Measurements from ENCODE around the gene PHLDB1.
"Not testable (repeated sequence)": the region's sequence is repeated elsewhere in the genome, so short reads cannot be mapped to it uniquely, and the experiment has no call there.

Gene PHLDB1

GRCh38 chr11:118581057-118581456, 26.4 kb upstream of the PHLDB1 start:
- H3K9me3 ChIP-seq (ENCODE audit: control insufficient read depth, low read length), result no peaks in the 10 kb centered on the region
- H3K4me3 ChIP-seq (ENCODE audit: extremely low read depth, insufficient read depth, low read length, poor library complexity, severe bottlenecking), result no peak overlapping the region
- H3K36me3 ChIP-seq (ENCODE audit: control insufficient read depth, insufficient read depth, low read length), result peaks cover 67% of the 10 kb centered on the region
- H3K27ac ChIP-seq (ENCODE audit: low read depth, low read length, severe bottlenecking), result no peak overlapping the region
- WGBS, 2 experiments (ENCODE audit: insufficient coverage in 2 of 2), result 100% methylated on average over 4 of the region's 6 CpGs
- H3K4me1 ChIP-seq (ENCODE audit: control insufficient read depth, insufficient read depth, low read length, poor library complexity, severe bottlenecking), result no peaks in the 10 kb centered on the region

- 100% methylated on average over 1 of the region's 1 CpG for WGBS, 2 experiments (ENCODE audit: insufficient coverage in 2 of 2)
- peaks cover 97% of the 10 kb centered on the region for H3K36me3 ChIP-seq (ENCODE audit: control insufficient read depth, insufficient read depth, low read length)
- no peaks in the 10 kb centered on the region for H3K9me3 ChIP-seq (ENCODE audit: control insufficient read depth, low read length)
- H3K4me3 ChIP-seq (ENCODE audit: extremely low read depth, insufficient read depth, low read length, poor library complexity, severe bottlenecking), result no peak overlapping the region
- H3K4me1 ChIP-seq (ENCODE audit: control insufficient read depth, insufficient read depth, low read length, poor library complexity, severe bottlenecking), result no peaks in the 10 kb centered on the region
- no peak overlapping the region for H3K27ac ChIP-seq (ENCODE audit: low read depth, low read length, severe bottlenecking)
Measured at GRCh38 chr11:118587952-118588351, 19.5 kb upstream of the PHLDB1 start.

GRCh38 chr11:118592616-118593367, 14.6 kb upstream of the PHLDB1 start:
- Histone ChIP-seq H3K9me3 (ENCODE audit: control insufficient read depth, low read length) (no peaks in the 10 kb centered on the region), H3K4me3 (ENCODE audit: extremely low read depth, insufficient read depth, low read length, poor library complexity, severe bottlenecking) (no peak overlapping the region), H3K27ac (ENCODE audit: low read depth, low read length, severe bottlenecking) (no peak overlapping the region), H3K4me1 (ENCODE audit: control insufficient read depth, insufficient read depth, low read length, poor library complexity, severe bottlenecking) (no peaks in the 10 kb centered on the region), H3K36me3 (ENCODE audit: control insufficient read depth, insufficient read depth, low read length) (peaks cover 96% of the 10 kb centered on the region)
- 100% methylated on average over 1 of the region's 2 CpGs for WGBS, 2 experiments (ENCODE audit: insufficient coverage in 2 of 2)

GRCh38 chr11:118594984-118595383, 12.4 kb upstream of the PHLDB1 start:
- not testable (repeated sequence) for H3K9me3 ChIP-seq (ENCODE audit: control insufficient read depth, low read length); H3K4me1 ChIP-seq (ENCODE audit: control insufficient read depth, insufficient read depth, low read length, poor library complexity, severe bottlenecking); H3K4me3 ChIP-seq (ENCODE audit: extremely low read depth, insufficient read depth, low read length, poor library complexity, severe bottlenecking); H3K27ac ChIP-seq (ENCODE audit: low read depth, low read length, severe bottlenecking)
- peaks cover 97% of the 10 kb centered on the region for H3K36me3 ChIP-seq (ENCODE audit: control insufficient read depth, insufficient read depth, low read length)
- 60 to 92% methylated on average over 2 of the region's 5 CpGs for WGBS, 2 experiments (ENCODE audit: insufficient coverage in 2 of 2)

DNA sequence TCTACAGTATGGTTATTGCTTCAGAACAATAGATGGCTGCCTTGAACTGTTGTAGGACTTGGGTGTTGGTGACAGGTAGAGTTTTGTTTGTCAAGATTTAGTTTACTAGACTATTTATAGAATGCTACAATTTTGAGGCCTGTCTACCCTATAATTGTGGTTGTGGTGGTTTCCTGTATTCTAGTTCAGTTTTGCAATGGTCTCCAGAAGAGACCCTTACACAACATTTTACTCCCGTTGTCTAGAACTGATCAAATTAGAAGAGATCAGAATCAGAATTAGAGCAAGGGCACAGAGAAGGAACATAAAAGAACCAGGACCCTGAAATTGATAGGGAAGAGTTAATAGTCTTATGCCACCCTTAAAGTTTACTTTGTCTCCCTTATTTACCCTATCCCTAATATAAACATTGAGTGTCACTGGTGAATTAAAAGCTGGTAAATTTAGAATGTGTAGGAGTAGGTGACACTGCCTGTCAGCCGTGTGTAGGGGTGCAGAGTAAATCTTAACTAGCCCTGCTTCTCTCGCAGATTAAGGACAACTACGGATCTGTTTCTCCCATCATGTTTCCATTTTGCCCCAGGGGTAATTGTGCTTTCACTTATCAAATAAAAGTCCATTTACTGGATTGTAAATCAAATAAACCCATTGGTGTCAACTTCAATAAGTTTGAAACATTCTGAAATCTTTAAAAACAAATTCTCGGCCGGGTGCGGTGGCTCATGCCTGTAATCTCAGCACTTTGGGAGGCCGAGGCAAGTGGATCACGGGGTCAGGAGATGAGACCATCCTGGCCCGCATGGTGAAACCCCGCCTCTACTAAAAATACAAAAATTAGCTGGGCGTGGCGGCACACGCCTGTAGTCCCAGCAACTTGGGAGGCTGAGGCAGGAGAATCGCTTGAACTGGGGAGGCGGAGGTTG, 10.9 kb upstream of the PHLDB1 start:
- H3K9me3 ChIP-seq (ENCODE audit: control insufficient read depth, low read length), result no peaks in the 10 kb centered on the region
- 96 to 97% methylated on average over 12 to 13 of the region's 16 CpGs for WGBS, 2 experiments (ENCODE audit: insufficient coverage in 2 of 2)
- H3K4me1 ChIP-seq (ENCODE audit: control insufficient read depth, insufficient read depth, low read length, poor library complexity, severe bottlenecking), result no peaks in the 10 kb centered on the region
- H3K4me3 ChIP-seq (ENCODE audit: extremely low read depth, insufficient read depth, low read length, poor library complexity, severe bottlenecking), result no peak overlapping the region
- H3K27ac ChIP-seq (ENCODE audit: low read depth, low read length, severe bottlenecking), result no peak overlapping the region
- peaks cover 97% of the 10 kb centered on the region for H3K36me3 ChIP-seq (ENCODE audit: control insufficient read depth, insufficient read depth, low read length)

- Histone ChIP-seq H3K36me3 (ENCODE audit: control insufficient read depth, insufficient read depth, low read length) (peaks cover 98% of the 10 kb centered on the region), H3K27ac (ENCODE audit: low read depth, low read length, severe bottlenecking) (no peak overlapping the region), H3K4me3 (ENCODE audit: extremely low read depth, insufficient read depth, low read length, poor library complexity, severe bottlenecking) (no peak overlapping the region), H3K9me3 (ENCODE audit: control insufficient read depth, low read length) (no peaks in the 10 kb centered on the region), H3K4me1 (ENCODE audit: control insufficient read depth, insufficient read depth, low read length, poor library complexity, severe bottlenecking) (no peaks in the 10 kb centered on the region)
- WGBS, 2 experiments (ENCODE audit: insufficient coverage in 2 of 2), result 96 to 98% methylated on average over 9 of the region's 9 CpGs
Measured at GRCh38 chr11:118597556-118597955, 9.9 kb upstream of the PHLDB1 start.

DNA sequence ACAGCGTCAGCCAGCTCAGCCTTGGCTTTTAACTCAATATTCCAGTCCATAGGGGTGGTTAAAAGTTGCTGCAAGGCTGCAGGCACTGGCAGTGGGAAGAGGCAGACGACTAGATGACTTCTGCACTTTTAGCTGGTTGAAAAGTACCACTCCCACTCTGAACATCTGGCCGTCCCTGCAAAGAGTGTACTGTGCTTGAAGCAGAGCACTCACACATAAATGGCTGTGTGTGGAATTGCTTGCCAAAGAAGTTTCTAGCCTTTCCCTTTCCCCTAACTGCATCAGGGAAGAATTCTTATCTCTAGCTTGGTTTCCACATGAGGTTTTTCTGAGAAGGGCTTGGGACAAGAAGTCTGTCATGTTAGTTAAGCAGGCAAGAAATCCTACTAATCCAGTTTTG, 5.1 kb upstream of the PHLDB1 start:
- WGBS, 2 experiments (ENCODE audit: insufficient coverage in 2 of 2), result 100% methylated on average over 1 to 2 of the region's 3 CpGs
- Histone ChIP-seq H3K4me1 (ENCODE audit: control insufficient read depth, insufficient read depth, low read length, poor library complexity, severe bottlenecking) (peaks cover 28% of the 10 kb centered on the region), H3K27ac (ENCODE audit: low read depth, low read length, severe bottlenecking) (no peak overlapping the region), H3K9me3 (ENCODE audit: control insufficient read depth, low read length) (no peaks in the 10 kb centered on the region), H3K36me3 (ENCODE audit: control insufficient read depth, insufficient read depth, low read length) (peaks cover 58% of the 10 kb centered on the region), H3K4me3 (ENCODE audit: extremely low read depth, insufficient read depth, low read length, poor library complexity, severe bottlenecking) (no peak overlapping the region)

DNA sequence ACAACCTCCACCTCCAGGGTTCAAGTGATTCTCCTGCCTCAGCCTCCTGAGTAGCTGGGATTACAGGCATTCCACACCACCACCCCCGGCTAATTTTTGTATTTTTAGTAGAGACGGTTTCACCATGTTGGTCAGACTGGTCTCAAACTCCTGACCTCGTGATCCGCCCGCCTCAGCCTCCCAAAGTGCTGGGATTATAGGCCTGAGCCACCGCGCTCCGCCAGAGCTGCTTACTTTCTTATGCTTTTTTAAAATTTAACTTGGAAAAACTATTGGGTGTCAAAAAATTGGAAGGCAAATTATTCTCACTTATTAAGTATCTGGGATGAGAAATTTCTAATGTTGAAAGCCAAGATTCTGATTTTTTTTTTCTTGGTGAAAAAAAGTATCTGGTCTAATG, 3.7 kb upstream of the PHLDB1 start:
- H3K9me3 ChIP-seq (ENCODE audit: control insufficient read depth, low read length); H3K27ac ChIP-seq (ENCODE audit: low read depth, low read length, severe bottlenecking); H3K4me3 ChIP-seq (ENCODE audit: extremely low read depth, insufficient read depth, low read length, poor library complexity, severe bottlenecking): not testable (repeated sequence)
- WGBS, 2 experiments (ENCODE audit: insufficient coverage in 2 of 2), result 86 to 90% methylated on average over 6 to 8 of the region's 8 CpGs
- peaks cover 45% of the 10 kb centered on the region for H3K36me3 ChIP-seq (ENCODE audit: control insufficient read depth, insufficient read depth, low read length)
- H3K4me1 ChIP-seq (ENCODE audit: control insufficient read depth, insufficient read depth, low read length, poor library complexity, severe bottlenecking), result peaks cover 30% of the 10 kb centered on the region

DNA sequence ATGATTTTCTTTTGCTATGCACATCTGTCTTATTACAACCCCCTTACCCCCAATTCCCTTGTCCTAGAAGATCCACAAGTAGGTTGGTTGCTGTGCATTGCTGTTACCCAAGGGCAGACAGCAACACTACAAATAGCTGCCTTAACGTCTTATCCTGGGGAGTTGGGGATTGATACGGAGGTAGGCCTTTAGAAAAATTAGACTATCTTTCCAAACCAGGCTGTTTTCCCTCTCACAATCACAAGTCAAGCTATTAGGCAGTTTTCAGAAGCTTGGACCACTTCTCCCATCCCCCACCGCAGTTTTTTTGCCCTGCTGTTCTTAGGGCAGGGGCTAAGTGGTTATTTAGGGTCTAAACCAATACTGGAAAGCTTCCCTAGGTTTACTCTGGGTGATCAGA, 2.8 kb upstream of the PHLDB1 start:
- Histone ChIP-seq H3K36me3 (ENCODE audit: control insufficient read depth, insufficient read depth, low read length) (peaks cover 37% of the 10 kb centered on the region), H3K9me3 (ENCODE audit: control insufficient read depth, low read length) (no peaks in the 10 kb centered on the region), H3K4me3 (ENCODE audit: extremely low read depth, insufficient read depth, low read length, poor library complexity, severe bottlenecking) (no peak overlapping the region), H3K4me1 (ENCODE audit: control insufficient read depth, insufficient read depth, low read length, poor library complexity, severe bottlenecking) (peaks cover 38% of the 10 kb centered on the region), H3K27ac (ENCODE audit: low read depth, low read length, severe bottlenecking) (peak overlapping the region; percentile 72)
- 83% methylated on average over 2 of the region's 3 CpGs; no CpG with 5 or more reads in 1 of the 2 experiments for WGBS, 2 experiments (ENCODE audit: insufficient coverage in 2 of 2)

GRCh38 chr11:118605116-118605867, 2.1 kb upstream of the PHLDB1 start:
- Histone ChIP-seq H3K27ac (ENCODE audit: low read depth, low read length, severe bottlenecking) (peak overlapping the region; percentile 72), H3K36me3 (ENCODE audit: control insufficient read depth, insufficient read depth, low read length) (peaks cover 30% of the 10 kb centered on the region), H3K4me3 (ENCODE audit: extremely low read depth, insufficient read depth, low read length, poor library complexity, severe bottlenecking) (no peak overlapping the region), H3K4me1 (ENCODE audit: control insufficient read depth, insufficient read depth, low read length, poor library complexity, severe bottlenecking) (peaks cover 39% of the 10 kb centered on the region), H3K9me3 (ENCODE audit: control insufficient read depth, low read length) (no peaks in the 10 kb centered on the region)
- 45 to 47% methylated on average over 6 to 8 of the region's 10 CpGs for WGBS, 2 experiments (ENCODE audit: insufficient coverage in 2 of 2)

Data from mesodermal cell (in vitro differentiated cells).